Measurements from ENCODE around the gene RGS16. TPM values are rescaled to one million over a fixed set of nuclear protein-coding genes. Genes with fewer than 3 reads are reported as not detected.

RGS16 gene
- total and polyA plus RNA-seq, 2 experiments from 2014 or later, result 0.11 to 0.41 TPM

DNA sequence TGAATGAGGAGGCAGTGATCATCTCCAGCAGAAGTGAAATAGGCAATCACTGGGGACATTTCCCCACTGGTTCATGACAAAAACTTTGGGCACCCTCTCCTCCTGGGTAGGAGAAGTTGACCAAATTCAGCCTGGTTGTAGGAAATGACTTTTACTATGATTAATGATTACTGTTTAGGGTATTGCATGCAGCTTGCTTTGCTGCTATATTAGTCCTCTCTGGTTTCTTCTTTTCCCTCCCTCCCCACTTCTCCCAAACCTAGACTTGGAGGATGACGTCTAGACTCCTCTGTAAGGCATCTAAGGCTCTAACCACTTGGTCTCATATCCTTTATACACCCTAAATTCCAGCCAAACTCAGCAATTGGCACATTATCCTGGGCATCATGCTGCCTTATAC is 3.4 kb upstream of the RGS16 start:
- WGBS, 2 experiments (ENCODE audit: low coverage in 1 of 2, low lambda C conversion rate in 2 of 2, missing lambda C conversion rate in 2 of 2), result 29 to 38% methylated on average over 1 of the region's 1 CpG
- H3F3A ChIP-seq (ENCODE audit: insufficient read depth), result no peaks in the 10 kb centered on the region
- H3K4me2 ChIP-seq (ENCODE audit: unreplicated experiment), result no peak overlapping the region
- DNase-seq, result no peak
- no peak overlapping the region for H3K27ac ChIP-seq
- peaks cover 16% of the 10 kb centered on the region for H3K4me1 ChIP-seq (ENCODE audit: insufficient read depth)
- TF ChIP-seq EZH2 (IDR thresholded peaks at IDR 0.05; ENCODE audit: insufficient read depth, poor library complexity, severe bottlenecking) (no peak), EZH2phosphoT487 (IDR thresholded peaks at IDR 0.05; ENCODE audit: insufficient read depth, low read depth) (no peak)
- H3K79me2 ChIP-seq (ENCODE audit: insufficient read depth), result no peaks in the 10 kb centered on the region
- H4K20me1 ChIP-seq (ENCODE audit: insufficient read depth), result no peaks in the 10 kb centered on the region
- H3K9me3 ChIP-seq (ENCODE audit: low read depth), result no peaks in the 10 kb centered on the region
- H3K4me3 ChIP-seq, result no peak overlapping the region
- no peaks in the 10 kb centered on the region for H3K36me3 ChIP-seq (ENCODE audit: low read depth)
- H2AFZ ChIP-seq, result no peak overlapping the region
- H3K9me2 ChIP-seq (ENCODE audit: insufficient read depth), result no peaks in the 10 kb centered on the region
- no peak overlapping the region for H3K9ac ChIP-seq
- no peaks in the 10 kb centered on the region for H3K27me3 ChIP-seq (replicated peaks; ENCODE audit: insufficient read depth)
- in situ Hi-C loops (cut with MboI), result no loop called here

DNA sequence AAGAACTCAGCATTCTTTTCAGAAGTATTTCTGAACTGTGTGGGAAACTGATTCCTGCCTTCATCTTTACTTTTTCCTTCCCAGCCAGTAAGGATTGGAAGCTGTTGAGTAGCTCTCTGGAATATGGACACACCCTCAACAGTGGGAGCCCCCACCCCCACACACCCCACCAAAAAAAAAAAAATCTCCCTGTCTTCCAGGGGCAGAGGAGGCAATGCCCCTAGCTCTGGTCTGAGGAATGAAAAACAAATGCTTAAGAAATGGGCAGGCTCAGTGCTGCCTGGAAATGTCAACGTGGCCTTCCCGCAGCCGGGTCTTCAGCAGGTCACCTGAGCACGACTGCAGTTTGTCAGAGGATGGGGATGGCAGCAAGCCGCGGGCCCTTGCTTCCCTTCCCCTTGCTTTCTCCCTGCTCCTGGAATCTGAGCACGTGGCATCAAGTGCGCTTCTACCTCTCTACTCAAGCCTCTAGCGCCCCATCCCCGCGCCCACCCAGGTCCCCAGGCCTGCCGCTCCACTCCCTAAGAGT is 479 bp downstream of the RGS16 start:
- no peak for TF ChIP-seq EZH2phosphoT487 (IDR thresholded peaks at IDR 0.05; ENCODE audit: insufficient read depth, low read depth)
- TF ChIP-seq EZH2 (IDR thresholded peaks at IDR 0.05; ENCODE audit: insufficient read depth, poor library complexity, severe bottlenecking), result no peak
- in situ Hi-C loops (cut with MboI), result no loop called here

DNA sequence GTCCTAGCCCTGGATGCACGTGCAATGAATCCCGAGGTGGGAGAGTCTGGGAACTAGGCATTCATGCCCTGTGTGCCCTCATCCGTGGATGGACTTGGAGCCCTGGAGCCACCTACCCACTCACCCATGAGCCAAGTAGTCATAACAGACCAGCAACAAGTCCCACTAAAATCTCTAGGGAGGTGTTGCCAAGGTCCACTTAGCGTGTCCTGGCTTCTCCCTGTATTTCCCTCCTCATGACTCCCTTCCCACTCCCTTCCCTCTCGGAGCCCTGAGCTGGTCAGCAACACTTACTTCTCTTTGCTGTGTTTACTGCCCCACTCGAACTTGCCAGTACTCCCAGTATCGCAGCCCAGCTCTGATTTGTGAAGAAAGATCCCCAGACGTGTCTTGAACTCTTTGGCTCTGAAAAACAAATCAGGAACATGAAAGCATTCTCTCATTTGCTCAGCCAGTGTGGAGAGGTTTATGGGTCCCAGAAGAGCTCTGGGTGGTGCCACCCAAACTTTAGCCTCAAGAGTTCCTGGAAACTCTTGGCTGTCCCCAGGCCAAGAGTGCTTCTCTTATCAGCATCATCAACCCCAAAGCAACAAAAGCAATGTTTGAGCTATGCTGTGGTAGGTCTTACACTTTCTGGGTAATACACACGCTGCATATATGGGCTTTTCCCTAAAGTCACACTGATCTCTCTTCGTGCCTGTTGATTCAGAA is 1.1 kb downstream of the RGS16 start:
- Histone ChIP-seq H3F3A (ENCODE audit: insufficient read depth) (no peaks in the 10 kb centered on the region), H3K79me2 (ENCODE audit: insufficient read depth) (no peaks in the 10 kb centered on the region), H2AFZ (peak overlapping the region; percentile 89; the same call in 1 of the 2 replicates), H4K20me1 (ENCODE audit: insufficient read depth) (no peaks in the 10 kb centered on the region), H3K4me3 (no peak overlapping the region), H3K9me3 (ENCODE audit: low read depth) (no peaks in the 10 kb centered on the region), H3K9me2 (ENCODE audit: insufficient read depth) (no peaks in the 10 kb centered on the region), H3K4me1 (ENCODE audit: insufficient read depth) (peaks cover 16% of the 10 kb centered on the region), H3K36me3 (ENCODE audit: low read depth) (no peaks in the 10 kb centered on the region), H3K27me3 (replicated peaks; ENCODE audit: insufficient read depth) (no peaks in the 10 kb centered on the region), H3K4me2 (ENCODE audit: unreplicated experiment) (no peak overlapping the region), H3K9ac (peak overlapping the region; percentile 64), H3K27ac (no peak overlapping the region)
- peak; percentile 41 for DNase-seq
- TF ChIP-seq EZH2phosphoT487 (IDR thresholded peaks at IDR 0.05; ENCODE audit: insufficient read depth, low read depth) (no peak), EZH2 (IDR thresholded peaks at IDR 0.05; ENCODE audit: insufficient read depth, poor library complexity, severe bottlenecking) (no peak)
- WGBS, 2 experiments (ENCODE audit: low coverage in 1 of 2, low lambda C conversion rate in 2 of 2, missing lambda C conversion rate in 2 of 2), result 30 to 33% methylated on average over 10 of the region's 10 CpGs
- in situ Hi-C loops (cut with MboI), result no loop called here

More for the DNA sequence above, 479 bp downstream of the RGS16 start:
- 1 to 2% methylated on average over 10 to 12 of the region's 12 CpGs for WGBS, 2 experiments (ENCODE audit: low coverage in 1 of 2, low lambda C conversion rate in 2 of 2, missing lambda C conversion rate in 2 of 2)
- H3K9ac ChIP-seq, result peak overlapping the region; percentile 64
- peak overlapping the region; percentile 84 for H3K4me2 ChIP-seq (ENCODE audit: unreplicated experiment)
- H3K27me3 ChIP-seq (replicated peaks; ENCODE audit: insufficient read depth), result no peaks in the 10 kb centered on the region
- H3K9me2 ChIP-seq (ENCODE audit: insufficient read depth), result no peaks in the 10 kb centered on the region
- no peaks in the 10 kb centered on the region for H3K79me2 ChIP-seq (ENCODE audit: insufficient read depth)
- H3K36me3 ChIP-seq (ENCODE audit: low read depth), result no peaks in the 10 kb centered on the region
- no peaks in the 10 kb centered on the region for H3F3A ChIP-seq (ENCODE audit: insufficient read depth)
- no peak overlapping the region for H3K27ac ChIP-seq
- peak overlapping the region; percentile 72 for H3K4me3 ChIP-seq
- DNase-seq, result peak; percentile 46
- H2AFZ ChIP-seq, result peak overlapping the region; percentile 89
- no peaks in the 10 kb centered on the region for H3K9me3 ChIP-seq (ENCODE audit: low read depth)
- H3K4me1 ChIP-seq (ENCODE audit: insufficient read depth), result peaks cover 16% of the 10 kb centered on the region
- no peaks in the 10 kb centered on the region for H4K20me1 ChIP-seq (ENCODE audit: insufficient read depth)

DNA sequence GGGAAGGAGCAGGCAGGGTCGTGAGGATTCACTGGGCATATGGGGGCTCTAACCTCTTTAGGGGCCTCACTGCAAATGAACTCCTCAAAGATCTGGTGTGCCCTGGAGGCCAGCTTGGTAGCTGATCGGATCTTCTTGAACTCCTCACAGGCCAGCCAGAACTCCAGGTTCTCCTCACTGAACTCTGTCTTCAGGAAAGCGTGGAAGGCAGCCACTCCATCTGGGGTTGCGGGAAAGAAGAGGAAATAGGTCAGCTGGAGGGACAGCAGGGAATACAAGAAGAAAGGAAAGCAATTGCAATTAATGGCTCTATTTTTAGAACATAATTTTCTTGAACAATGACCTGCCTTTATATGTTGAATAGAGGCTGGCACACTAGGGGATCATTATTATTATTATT is 2.3 kb downstream of the RGS16 start:
- H3K27ac ChIP-seq, result no peak overlapping the region
- H3K27me3 ChIP-seq (replicated peaks; ENCODE audit: insufficient read depth), result no peaks in the 10 kb centered on the region
- H3K4me1 ChIP-seq (ENCODE audit: insufficient read depth), result peaks cover 16% of the 10 kb centered on the region
- WGBS, 2 experiments (ENCODE audit: low coverage in 1 of 2, low lambda C conversion rate in 2 of 2, missing lambda C conversion rate in 2 of 2), result 75 to 77% methylated on average over 4 of the region's 4 CpGs
- in situ Hi-C loops (cut with MboI), result no loop called here
- H3K9me2 ChIP-seq (ENCODE audit: insufficient read depth), result no peaks in the 10 kb centered on the region
- H3F3A ChIP-seq (ENCODE audit: insufficient read depth), result no peaks in the 10 kb centered on the region
- H3K9me3 ChIP-seq (ENCODE audit: low read depth), result no peaks in the 10 kb centered on the region
- no peaks in the 10 kb centered on the region for H3K36me3 ChIP-seq (ENCODE audit: low read depth)
- H3K4me3 ChIP-seq, result no peak overlapping the region
- H3K9ac ChIP-seq, result no peak overlapping the region
- TF ChIP-seq EZH2 (IDR thresholded peaks at IDR 0.05; ENCODE audit: insufficient read depth, poor library complexity, severe bottlenecking), result no peak
- TF ChIP-seq EZH2phosphoT487 (IDR thresholded peaks at IDR 0.05; ENCODE audit: insufficient read depth, low read depth), result no peak
- H3K79me2 ChIP-seq (ENCODE audit: insufficient read depth), result no peaks in the 10 kb centered on the region
- H2AFZ ChIP-seq, result no peak overlapping the region
- H3K4me2 ChIP-seq (ENCODE audit: unreplicated experiment), result no peak overlapping the region
- no peaks in the 10 kb centered on the region for H4K20me1 ChIP-seq (ENCODE audit: insufficient read depth)
- DNase-seq, result no peak
